GM19023 (cell line): ENCODE data around the gene ZFP69.
"Not testable (repeated sequence)": the region's sequence is repeated elsewhere in the genome, so short reads cannot be mapped to it uniquely, and the experiment has no call there.

Source experiments
- ATAC-seq: cut with Tn5 transposase; IDR thresholded peaks from one replicate; pipeline ENCODE4 v1.9.1; 2021; ENCODE audit warnings: mild to moderate bottlenecking, moderate library complexity; ENCODE audit not compliant: unreplicated experiment

The ZFP69 gene

GRCh38 chr1:40476924-40477677 lies at the start of gene ZFP69:
TSS of gene ZFP69 (plus strand) at chr1:40477290. CDS start at chr1:40479362, 2,072 bp downstream.
- peak; percentile 90 for ATAC-seq

GRCh38 chr1:40431385-40431784 lies 45.7 kb upstream of the ZFP69 start:
- no peak for ATAC-seq

DNA sequence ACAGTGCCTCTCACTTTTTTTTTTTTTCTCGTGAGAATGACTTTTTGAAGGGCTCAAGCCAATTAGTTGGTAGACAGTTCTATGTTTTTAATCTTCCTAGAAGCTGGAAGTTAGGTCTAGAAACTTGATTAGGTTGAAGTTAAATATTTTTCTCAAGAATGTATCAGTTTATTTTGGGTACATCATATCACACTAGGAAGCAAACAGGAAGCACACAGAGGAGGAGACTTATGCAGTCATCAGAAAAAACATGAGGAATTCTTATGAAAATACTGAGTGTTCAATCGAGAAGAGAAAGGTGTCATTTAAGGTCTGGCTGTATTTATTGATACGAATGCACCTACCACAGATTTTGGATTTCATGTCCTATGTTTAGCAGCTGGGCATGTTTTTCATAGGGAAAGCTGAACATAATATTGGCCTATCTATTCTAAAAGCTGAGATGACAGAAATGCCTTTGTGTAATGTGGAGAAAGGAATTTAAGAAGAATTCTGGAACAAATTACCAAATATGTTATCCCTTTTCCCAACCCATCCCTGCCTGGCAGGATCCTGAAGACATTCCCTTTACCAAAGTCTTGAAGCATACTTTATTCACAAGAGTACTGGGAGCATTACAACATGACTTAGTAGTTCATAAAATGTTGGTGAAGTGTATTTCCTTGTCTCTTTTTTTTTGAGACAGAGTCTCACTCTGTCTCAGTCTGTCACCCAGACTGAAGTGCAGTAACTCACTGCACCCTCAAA lies 44.3 kb upstream of the ZFP69 start:
- ATAC-seq: no peak

DNA sequence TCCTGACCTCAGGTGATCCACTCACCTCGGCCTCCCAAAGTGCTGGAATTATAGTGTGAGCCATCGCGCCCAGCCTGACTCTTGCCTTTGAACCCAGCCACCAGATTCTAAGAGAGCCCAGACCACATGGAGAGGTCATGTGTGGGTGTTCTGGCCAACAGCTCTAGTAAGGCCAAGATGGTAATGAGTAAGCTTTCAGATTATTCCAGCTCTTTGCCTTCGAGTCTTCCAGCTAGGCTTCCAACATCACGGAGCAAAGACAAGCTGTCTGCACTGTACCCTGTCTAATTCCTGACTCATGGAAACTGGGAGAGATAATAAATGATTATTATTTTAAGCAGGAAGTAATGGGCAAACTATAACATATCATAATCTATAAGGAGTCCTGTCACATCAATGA lies 41.6 kb upstream of the ZFP69 start:
- no peak for ATAC-seq

- no peak for ATAC-seq
These were observed 41.2 kb upstream of the ZFP69 start for GRCh38 chr1:40435876-40436275.

GRCh38 chr1:40438391-40439015 lies 38.6 kb upstream of the ZFP69 start:
- ATAC-seq: no peak

DNA sequence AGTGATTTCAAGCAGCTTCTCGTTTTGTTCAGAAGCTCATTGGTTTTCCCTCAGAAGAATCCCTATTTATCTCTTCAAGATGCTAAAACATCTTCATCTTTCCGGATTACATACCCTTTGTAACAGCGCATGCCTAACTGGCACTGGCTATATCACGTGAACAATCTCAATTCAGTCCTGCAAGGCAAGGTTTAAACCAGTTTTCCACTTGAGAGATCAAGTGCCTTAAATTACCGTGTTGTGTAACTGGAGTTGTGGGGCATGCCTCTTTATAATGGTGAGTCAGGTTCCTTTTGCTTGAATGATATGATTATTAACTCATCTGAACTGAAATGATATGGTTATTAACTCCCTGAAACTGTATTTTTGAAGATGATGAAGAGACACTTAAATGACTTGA lies 37.8 kb upstream of the ZFP69 start:
- no peak for ATAC-seq

DNA sequence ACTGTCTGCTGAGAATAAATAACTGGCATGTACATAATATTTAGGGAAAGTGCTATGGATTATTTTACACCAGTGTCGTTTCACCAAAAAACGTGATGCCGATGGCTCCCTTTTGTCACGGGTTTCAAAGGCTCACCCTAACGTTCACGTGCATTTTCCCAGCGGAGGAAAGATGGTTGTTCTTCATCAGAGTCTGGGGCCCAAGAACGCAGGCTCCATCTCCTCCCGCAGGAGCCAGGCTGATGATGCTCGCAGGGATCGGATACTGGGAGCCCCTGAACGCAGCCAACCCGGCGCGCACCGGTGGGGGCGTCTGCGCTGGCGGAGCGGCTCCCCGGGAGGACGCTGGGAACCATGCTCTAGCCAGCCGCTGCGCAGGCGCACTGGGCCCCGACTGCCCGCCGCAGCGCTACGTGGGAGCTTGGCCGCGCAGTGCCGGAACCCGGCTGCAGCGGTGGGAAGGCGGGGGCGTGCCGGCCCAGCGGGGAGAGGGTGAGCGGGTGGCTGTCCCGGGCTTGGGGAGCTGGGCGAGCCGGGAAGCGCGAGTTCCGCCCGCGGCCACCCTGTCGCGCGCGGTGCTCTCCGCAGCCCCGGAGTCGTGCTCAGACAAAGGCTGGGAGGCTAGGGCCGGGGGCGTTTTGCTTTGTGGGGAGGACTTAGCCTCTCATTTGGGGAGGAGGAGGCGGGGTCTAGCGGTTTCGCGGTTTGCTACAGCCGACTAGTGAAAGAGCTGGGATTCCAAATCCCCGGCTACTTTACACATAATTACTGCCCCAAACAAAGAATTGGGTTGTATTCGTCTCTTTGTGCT lies 27.2 kb upstream of the ZFP69 start, which contains the start of gene ZFP69B:
TSS of gene ZFP69B (plus strand) at position 793 of the 811 bp plus-strand sequence. CDS start 486 bp downstream, outside the sequence.
- ATAC-seq: peak; percentile 81

GRCh38 chr1:40450495-40451237 lies 26.4 kb upstream of the ZFP69 start:
- peak; percentile 29 for ATAC-seq

- ATAC-seq: no peak
These were observed 25.9 kb upstream of the ZFP69 start for GRCh38 chr1:40451238-40451585.

GRCh38 chr1:40454873-40455272 lies 22.2 kb upstream of the ZFP69 start:
- no peak for ATAC-seq

GRCh38 chr1:40462956-40463590 lies 14.0 kb upstream of the ZFP69 start:
- no peak for ATAC-seq

DNA sequence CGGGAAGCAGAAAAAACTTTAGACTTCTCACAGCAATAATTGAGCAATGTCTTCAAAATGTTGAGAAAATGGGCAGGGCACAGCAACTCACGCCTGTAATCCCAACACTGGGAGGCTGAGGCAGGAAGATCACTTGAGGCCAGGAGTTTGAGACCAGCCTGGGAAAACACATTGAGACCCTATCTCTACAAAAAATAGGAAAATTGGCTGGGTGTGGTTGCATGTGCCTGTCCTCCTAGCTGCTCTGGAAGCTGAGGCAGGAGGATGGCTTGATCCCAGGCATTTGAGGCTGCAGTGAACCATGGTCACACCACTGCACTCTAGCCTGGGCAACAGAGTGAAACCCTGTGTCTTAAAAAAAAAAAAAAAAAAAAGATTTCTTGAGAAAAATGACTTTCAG lies 7.8 kb upstream of the ZFP69 start:
- no peak for ATAC-seq

DNA sequence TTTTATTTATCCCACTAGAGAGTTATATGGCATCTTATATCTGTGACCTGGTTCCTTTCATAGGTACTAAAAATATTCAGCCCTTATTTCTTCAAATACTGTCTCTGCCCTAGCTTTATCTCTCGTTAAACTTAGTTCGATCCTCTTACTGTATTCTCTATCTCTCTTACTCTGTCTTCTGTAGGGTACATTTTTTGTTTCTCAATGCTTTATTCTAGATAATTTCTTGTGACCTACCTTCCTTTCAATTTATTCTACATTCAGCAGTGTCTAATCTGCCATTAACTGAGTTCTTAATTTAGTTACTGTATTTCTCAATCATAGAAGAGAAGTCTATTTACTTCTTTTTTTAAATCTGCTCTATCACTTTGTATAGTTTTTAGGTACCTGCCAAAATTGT lies 1.8 kb upstream of the ZFP69 start:
- ATAC-seq: no peak

- ATAC-seq: peak; percentile 32
These were observed 576 bp downstream of the ZFP69 start for GRCh38 chr1:40477678-40478053.

DNA sequence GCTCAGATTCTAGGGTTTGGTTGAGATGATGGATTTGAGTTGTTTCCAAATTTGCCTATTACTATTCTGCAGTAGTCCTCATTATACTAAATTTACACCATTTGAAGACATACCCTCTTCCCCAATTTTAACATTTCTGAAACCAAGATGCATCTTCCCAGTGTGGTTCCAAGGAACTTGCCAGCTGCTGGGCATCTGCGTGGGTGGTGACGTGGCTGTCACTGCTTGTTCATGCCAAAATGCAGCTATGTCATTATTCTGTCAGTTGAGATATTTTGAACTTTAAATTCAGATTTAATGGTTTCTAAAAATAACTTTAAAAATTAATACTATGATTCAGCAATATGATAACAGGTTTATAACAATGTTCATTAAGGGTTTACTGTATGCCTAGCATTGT lies 1.2 kb downstream of the ZFP69 start:
- no peak for ATAC-seq

DNA sequence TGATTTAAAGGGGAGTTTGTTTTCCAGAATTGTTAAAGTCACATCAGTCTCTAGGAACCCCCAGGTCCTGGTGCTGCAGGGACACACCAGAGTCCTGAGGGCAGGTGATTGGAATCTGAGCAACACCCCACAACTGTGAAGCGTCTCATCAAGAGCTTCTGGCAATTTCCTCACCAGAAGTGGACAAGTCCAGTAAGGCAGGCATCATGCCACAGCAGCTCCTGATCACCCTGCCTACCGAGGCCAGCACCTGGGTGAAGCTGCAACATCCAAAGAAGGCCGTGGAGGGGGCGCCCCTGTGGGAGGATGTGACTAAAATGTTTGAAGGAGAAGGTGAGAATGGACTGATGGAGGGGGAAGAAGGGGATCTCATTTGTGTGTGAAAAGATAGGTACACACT lies 2.1 kb downstream of the ZFP69 start:
- ATAC-seq: no peak

DNA sequence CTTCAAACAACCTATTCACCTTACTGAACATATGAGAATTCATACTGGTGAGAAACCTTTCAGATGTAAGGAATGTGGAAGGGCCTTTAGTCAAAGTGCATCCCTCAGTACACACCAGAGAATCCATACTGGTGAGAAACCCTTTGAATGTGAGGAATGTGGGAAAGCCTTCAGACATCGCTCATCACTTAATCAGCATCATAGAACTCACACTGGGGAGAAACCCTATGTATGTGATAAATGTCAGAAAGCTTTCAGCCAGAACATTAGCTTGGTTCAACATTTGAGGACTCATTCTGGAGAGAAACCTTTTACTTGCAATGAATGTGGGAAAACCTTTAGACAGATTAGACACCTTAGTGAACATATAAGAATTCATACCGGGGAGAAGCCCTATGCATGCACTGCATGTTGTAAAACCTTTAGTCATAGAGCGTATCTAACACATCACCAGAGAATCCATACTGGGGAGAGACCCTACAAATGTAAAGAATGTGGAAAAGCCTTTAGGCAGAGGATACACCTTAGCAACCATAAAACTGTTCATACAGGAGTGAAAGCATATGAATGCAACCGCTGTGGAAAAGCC lies 18.3 kb downstream of the ZFP69 start:
- no peak for ATAC-seq

- not testable (repeated sequence) for ATAC-seq
These were observed 25.6 kb downstream of the ZFP69 start for GRCh38 chr1:40502651-40503050.

DNA sequence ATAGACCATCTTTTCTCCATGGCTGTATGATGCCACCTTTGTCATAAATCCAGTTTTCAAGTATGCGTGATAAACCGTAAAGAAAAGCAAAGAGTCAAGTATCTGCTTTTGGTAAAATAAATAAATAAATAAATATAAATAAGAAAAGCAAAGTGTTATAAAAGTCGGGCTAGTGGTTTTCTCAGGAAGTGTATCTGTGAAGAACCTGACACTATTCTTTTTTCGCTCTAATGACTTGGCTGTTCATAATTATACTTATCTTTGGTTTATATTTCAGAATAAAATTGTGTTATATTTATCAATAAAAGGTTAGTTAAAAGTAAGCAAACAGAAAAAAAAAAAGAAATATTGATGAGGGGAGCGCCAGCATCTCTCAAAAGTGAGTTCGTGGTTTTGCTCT lies 30.9 kb downstream of the ZFP69 start:
- ATAC-seq: no peak
